GM21423 (cell line): ENCODE results near the gene DCHS1.

Source experiments
- ATAC-seq: cut with Tn5 transposase; IDR thresholded peaks from one replicate; pipeline ENCODE4 v1.9.1; 2021; ENCODE audit warnings: mild to moderate bottlenecking, moderate library complexity; ENCODE audit not compliant: unreplicated experiment

DCHS1 gene

DNA sequence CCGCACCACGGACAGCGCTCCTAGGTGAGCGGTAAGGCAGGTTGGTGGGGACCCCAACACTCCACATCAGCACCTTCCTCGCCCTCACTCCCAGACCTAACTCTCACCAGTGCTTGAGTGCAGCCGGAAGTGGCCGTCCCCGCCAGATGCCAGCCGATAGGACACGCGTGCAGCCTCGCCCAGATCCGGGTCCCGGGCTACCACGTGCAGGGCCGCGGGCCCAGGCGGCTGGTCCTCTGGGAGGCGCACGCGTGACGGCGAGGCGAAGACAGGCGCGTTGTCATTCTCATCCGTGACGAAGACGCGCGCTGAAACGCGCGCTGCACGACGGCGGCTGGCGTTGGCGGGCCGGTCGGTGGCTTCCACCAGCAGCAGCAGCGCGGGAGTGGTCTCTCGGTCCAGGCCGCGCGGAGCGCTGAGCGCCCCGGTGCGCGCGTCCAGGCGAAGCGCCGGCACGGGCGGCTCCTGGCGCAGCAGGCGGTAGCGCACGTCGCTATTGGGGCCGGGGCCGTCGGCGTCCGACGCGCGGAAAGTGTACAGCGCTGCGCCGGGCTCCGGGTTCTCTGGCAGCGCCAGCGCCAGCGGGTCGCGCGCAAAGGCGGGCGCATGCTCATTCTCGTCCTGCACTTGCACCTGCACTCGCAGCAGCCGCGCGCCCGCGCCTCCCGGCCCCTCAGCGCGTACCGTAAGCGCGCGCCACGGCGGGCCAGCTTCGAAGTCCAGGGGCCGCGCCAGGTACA, 25.5 kb downstream of the DCHS1 start:
- ATAC-seq: no peak

DNA sequence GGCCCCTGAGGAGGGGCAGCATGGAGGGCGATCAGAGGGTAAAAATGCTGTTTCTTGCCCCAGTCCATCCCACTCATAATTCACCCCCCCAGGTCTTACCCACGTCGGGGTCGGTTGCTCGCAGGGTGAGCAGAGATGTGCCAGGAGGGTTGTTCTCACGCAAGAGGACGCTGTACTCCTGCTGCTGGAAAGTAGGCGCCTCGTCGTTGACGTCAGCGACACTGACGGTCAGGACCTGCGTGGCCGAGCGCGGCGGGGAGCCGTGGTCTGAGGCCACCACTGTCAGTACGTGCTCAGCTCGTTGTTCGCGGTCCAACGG, 26.1 kb downstream of the DCHS1 start:
- no peak for ATAC-seq

DNA sequence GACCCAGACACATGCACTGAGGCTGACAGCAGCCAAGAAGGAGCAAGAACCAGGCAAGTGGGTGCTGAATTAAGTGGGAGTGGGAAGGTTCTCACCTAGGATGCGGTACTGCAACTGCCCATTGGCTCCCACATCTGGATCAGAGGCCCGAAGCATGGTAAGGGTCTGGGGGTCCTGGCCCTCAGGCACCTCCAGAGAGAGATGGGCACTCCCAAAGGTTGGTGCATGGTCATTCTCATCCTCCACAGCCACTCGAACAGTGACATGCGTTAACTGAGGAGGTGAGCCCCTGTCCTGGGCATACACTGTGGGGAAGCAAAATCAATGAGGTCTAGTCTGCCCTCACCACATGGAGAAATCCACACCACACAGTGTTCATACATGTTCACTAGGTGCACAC, 27.1 kb downstream of the DCHS1 start:
- no peak for ATAC-seq

DNA sequence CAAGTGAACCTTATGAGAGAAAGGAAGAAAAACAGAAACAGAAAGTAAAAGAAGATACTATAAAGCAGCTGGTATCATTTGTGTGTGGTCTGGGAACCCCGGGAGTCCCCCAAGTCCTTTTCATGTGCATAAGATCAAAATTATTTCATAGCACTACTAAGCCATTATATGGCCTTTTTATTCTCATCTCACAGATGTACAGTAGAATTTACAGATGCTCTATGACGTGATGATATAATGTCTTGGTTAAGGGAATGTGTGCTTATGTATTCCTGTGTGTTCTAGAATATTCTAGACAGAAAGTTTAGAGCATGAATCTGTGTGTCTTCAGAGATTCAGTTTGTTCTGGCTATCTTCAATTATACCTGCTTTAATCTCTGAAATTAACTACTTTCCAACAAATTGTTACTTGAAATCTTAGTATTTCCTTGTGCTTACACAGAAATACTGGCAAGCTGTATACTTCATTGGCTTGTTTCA, 27.8 kb downstream of the DCHS1 start:
- ATAC-seq: peak; percentile 65

DNA sequence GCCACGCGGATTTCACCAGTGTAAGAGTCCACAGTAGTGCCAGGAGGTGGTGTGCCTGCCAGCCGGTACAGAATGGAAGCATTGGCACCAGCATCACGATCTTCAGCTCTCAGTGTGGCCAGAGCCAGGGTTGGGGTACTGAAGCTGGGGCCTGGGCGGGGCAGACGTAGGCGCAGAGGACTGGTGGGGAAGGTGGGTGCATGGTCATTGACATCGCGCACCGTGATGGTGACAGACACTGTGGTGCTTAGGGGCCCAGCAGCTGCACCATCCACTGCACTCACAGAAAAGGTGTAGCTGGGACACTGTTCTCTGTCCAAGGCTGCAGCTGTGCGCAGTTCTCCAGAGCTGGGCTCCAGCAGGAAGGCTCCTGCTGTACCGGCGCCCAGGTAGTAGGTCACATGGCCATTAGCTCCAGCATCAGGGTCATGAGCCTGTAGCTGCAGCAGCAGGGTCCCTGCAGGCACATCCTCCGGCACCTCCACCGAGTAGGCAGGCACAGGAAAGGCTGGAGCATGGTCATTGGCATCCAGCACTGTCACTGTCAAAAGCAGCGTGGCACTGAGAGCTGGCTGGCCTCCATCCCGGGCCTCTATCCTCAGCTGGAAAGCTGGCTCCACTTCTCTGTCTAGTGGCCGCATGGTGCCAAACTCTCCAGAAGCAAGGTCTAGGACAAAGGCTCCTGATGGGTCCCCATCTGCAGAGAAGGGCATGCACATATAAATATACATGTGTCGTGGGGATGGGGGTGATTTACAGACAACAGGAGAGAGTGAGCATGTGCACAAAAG, 28.4 kb downstream of the DCHS1 start:
- peak; percentile 5 for ATAC-seq

DNA sequence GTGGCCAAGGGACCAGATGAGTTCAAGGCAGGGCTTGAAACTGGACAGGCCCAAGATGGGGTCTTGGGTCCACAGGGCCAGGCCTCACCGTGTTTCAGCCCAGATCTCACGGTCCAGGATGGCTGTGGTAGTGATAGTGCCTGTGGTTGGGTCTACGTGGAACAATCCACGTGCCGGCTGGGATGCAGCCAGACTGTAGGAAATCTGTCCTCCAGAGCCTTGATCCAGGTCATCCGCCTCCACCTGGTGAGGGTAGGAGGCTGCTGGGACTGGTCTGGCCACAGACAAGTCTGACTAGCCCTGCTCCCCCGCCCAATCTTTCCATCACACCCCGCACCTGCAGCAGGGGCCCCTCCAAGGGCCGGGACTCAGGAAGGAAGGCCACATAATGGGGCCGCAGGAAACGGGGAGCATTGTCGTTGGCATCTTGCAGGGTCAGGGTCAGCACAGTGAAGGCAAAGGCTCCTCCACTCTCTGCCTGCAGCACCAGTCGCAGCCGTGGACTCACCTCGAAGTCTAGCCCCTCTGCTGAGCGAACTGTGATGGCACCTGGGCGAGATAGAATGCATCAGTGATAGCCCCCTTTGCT, 29.7 kb downstream of the DCHS1 start:
- no peak for ATAC-seq

DNA sequence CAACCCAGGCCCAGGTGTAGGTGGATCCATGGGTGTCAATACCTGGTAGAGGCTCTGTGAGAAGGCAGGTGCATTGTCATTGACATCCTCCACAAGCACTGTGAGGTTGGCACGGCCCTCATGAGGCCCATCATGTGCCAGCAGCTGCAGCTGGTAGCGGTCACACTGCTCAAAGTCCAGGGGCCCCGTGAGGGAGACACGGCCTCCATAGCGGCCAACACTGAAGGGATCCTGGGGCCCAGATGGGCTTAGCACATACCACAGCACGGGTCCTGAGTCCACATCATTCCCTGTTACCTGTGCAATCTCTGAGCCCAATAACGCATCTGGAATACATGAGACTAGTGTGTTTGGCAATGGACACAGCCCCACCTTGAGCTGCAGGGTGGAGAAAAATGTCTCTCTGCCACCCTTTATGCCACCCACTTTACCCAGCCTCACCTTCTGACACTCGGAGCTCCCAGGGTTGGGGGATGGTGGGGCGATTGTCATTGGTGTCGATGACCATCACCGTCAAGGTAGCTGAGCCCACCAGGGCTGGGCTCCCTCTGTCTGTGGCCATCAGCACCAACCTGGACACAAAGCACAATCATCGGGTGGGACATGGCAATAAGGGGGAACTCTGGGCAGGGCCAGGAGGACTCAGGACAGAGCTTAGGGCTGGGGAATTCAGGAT, 30.3 kb downstream of the DCHS1 start:
- ATAC-seq: no peak

DNA sequence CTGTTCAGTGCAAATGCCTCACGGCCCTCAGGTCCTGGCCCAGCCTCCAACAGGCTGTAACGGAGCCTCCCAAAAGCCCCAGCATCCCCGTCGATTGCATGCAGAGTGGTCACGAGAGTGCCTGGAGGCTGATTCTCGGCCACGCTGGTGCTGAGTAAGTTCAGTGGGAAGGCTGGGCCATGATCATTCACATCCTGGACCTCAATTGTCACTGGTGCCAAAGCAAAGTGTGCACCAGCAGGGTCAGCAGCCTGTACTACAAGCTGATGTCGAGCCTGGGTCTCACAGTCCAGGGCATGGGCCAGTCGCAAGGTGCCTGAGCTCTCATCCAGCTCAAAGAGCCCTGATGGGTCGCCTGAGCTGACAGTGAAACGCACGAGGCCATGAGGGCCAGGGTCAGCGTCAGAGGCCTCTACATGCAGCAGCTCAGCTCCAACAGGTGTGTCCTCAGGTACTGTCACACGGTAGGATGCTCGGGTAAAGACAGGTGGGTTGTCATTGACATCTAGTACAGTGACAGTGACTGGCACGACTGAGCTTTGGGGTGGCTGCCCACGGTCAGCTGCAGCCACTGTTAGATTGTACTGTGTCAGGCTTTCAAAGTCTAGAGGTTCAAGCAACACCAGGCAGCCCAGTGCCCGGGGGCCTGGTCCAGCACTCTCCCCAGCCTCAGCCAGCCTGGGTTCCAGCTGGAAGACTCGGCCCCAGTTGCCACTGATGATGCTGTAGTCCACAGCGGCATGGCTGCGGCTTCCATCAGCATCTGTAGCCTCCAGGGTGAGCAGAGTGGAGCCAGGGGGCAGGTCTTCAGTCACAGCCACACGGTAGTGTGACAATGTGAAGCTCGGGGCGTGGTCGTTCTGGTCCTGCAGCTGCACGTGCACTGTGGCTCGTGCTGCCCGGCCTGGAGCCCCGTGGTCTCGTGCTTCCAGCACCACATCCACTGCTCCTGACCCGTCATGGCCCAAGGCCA, 31.9 kb downstream of the DCHS1 start:
- ATAC-seq: no peak

DNA sequence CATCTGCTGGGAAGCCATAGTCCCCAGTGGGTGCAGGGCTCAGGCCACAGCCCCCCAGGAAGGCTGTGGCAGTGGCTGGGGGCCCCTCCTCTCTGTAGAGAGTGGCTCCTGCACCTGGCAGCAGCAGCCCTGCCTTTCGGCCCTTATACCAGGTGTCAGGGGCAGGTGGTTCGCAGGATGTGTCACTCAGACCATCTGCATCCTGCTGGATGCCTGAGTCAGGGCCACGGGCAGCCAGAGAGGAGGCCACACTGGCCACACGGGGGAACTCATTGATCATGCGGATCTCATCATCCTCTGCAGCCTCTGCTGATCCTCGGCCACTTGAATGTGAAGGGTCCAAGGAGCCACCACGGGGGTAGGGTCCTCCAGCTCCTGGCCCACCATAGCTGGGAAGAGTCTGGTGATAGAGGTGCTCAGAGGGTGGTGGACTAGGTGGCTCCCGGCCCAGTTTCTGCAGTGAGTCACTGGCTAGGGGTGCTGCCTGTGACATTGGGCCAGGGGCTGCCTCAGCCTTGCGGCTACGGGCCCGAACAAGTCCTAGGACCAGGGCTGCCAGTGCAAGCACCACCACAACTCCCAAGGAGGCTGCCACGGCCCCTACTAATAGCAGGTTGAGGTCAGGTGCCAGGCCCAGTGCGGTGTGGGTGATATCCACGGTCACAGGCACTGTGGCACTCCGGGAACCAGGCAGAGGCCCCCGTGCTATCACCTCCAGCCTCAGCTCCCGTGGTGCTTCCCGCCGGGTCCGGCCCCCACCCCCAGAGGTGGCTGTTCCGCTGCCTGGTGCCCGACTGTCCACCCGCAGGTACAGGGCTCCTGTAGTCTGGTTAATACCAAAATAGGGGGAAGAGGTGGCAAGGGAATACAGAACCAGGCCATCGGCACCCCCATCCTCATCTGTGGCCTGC, 33.1 kb downstream of the DCHS1 start:
- no peak for ATAC-seq

DNA sequence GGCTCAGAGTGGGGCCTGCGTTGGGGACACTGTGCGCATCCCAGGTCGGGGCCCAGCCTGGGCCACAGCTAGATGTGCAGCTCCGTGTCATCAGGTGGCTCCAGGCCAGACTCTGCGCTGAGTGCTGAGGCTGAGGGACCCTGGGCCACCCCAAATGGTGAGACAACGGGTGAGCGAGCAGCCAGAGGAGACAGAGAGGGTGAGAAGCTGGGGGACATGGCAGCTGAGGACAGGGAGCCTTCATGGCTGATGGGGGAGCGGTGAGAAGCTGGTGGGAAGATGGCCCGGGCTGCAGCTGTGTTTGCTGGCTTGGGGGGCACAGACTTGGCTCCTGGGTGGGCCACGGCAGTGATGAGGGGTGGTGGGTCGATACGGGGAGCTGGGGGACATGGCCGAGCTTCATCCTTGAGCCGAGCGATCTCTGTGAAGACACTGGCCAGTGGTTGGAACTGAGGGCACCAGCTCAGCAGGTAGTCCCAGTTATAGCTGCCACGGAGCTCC, 33.8 kb downstream of the DCHS1 start:
- ATAC-seq: no peak

DNA sequence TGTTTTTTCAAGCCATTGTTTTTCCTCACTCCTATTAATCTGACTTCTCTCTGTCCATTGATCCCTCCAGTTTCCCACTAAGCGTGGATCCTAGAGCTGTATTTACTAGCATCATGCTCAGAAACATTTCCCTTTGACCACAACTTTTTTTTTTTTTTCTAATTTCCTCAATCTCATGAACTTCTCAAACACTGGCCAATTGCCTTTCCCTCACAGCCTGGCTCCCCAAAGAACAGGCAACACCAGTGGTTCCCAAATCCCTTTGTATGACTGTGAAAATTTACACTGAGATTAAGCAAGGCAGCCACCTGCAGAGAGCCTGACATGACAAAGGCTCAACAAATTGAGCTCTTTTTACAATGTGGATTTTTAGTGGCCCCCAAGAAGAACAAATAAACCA, 35.0 kb downstream of the DCHS1 start:
- ATAC-seq: no peak

DNA sequence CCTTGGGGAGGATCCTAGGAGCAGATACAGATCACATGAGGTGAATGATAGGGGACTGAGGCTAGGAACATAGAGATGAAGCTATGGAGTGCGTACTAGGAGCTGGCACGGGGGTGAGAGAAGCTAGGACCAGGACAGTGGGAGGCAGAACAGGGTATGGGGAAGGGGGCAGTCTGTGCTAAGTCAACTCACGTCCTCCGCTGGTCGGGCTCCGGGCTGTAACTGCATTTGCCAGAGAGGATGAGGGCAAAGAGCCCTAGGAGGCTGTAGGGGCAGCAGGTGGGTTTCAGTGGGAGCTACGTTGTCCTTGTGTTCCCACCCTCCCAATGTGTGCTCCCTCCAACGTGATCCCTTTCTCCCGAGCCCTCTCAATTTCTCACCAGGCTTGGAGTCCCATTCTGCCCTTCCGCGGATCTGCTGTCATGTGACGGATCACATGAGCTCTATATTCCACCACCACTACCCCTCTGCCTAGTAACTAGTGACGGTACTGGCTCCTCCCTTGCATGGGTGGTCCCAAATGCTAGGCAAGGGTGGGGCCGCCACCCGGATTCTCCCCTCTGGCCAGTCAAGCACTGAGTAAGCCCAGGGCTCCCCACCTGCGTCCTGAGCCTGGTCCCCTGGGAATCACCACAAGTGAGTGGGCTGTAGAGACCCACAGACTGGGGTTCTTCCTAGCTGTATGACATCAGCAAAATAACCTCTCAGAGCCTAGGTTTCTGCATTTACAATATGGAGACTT, 36.4 kb downstream of the DCHS1 start, which contains the start of gene TPP1:
TSS of gene TPP1 (minus strand) at position 419 of the 742 bp plus-strand sequence. CDS start at position 397, 22 bp downstream.
- peak; percentile 99 for ATAC-seq

DNA sequence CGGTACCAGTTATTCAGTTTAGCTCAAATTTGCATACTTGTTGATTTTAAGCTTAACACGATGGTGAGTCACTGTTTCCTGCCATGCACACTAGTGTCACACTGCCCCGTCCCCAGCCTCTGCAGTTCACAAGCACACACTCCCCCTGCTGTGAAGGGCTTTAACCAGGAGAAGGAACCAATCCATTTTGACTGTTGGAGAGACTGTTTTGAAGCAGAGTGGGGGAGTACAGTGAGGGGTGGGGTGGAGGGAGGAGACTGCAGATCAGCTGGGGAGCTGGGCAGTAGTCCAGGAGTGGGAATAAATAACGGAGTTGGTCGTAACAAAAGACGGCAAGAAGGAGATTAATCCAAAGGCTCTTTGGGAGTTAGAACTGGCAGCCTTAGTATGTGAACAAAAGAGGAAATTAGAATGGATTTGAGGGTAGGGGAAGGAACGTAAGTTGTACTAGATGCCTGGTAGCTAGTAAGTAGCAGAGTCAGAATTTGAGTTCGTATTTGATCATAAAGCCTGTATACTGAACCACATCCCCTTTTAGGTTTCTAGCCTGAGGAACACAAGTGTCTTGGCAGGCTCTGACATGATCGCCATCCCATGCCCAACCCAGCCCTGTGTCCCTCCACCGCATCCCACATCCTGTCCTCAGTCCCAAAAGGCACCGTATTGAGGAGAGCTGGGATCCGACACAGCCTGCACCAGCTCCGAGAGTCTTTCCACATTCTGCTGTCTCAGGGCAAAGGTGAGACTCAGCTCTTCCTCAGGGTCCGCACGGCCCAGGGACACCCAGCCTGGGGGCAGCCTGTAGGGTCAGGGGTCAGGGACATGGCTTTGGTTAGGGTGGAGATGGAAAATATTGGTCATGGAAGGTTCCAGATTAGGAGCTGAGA, 37.2 kb downstream of the DCHS1 start:
- no peak for ATAC-seq

DNA sequence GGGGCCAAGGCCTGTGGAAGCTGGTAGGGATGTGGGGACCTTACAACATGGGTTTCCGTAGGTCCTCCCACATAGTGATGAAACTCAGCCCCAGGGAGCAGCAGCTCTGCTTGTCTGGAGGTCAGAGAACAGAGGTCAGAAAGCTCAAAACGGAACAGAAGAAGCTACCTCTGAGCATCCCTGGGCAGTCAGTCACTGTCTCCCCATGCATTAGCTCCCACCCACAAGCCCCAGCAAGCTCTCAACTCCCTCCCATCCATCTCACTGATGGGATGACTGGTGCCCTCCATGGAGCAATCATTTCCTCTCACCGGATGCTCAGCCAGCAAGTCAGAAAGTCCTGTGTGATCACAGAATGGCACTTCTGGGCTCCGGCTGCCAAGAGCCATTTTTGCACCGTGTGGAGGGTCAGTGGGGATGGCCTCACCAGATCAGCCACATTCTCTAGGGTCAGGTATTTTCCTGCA, 38.3 kb downstream of the DCHS1 start:
- no peak for ATAC-seq

DNA sequence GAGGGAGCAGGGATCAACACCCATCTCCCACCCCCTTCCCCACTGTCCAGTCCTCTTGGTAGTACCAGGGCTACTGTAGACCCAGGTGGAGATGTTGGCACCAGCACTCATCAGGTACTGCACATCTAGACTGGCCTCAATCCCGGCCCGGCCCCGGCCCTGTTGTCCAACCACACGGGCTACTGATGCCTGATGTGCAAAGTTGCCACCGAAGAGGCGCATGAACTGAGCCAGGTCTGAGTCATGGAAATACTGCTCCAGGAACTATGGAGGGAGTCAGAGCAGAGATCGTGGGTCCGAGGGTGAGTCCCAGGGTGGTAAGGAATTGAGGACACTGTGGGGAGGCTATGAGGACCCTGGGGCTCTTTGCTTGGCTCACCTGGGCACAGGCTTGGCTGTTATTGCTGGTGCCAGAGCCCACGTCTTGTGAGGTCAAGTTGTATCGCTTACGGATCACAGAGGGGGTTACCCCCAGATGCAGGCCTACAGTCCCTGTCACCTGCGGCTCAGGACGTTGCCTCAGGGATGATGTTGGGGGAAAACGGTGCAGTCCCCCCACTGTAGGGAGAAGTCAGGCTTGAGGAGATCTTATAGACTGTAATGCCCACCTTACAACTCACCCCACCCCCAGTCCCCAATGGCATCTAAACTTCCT, 38.9 kb downstream of the DCHS1 start:
- no peak for ATAC-seq

DNA sequence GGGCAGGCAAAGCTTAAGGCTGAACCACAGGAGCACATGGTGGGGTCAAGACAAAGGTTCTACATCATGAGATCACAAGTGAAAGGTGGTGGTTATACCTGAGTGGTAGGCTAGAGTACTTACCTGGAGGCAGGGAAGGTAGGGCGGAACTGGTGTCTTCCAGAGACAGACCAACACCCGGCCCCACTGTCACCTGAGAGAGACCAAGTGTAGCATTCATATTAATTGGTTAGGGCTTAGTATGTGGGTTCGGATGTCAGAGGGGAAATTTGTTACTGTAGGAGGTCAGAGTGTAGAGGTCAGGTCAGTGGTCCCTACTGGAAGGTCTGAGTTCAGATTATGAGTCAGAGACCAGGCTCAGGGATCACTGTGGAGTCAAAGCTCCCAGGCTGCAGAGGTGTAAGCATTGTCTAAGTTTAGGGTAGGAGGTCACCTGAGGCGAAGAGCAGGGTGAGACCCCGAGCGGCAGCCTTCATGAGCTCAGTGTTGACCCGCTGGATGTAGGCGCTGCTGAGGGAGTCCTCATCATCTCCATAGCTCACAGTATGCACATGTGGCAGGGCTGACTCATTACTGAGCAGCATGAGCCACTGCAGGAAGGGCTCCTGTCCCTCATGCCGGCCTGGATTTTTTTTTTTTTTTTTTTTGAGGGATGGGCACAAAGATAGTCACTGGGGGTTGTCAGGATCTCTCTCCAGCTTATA, 39.6 kb downstream of the DCHS1 start:
- ATAC-seq: no peak
